Measurements from ENCODE around the gene NPIPA1. TPM values are rescaled to one million over a fixed set of nuclear protein-coding genes. Genes with fewer than 3 reads are reported as not detected.
"Not testable (repeated sequence)": the region's sequence is repeated elsewhere in the genome, so short reads cannot be mapped to it uniquely, and the experiment has no call there.

Gene NPIPA1
- total RNA-seq, 1 experiment from 2014 or later: 91.0 TPM

GRCh38 chr16:14922968-14923367 lies 14.3 kb upstream of the NPIPA1 start:
- H3K27me3 Mint-ChIP-seq (ENCODE audit: insufficient read depth, unreplicated experiment); CTCF ChIA-PET; H3K9me3 ChIP-seq; H3K4me3 ChIP-seq (ENCODE audit: low read depth, low read length); H3K4me1 ChIP-seq; H3K4me1 Mint-ChIP-seq (ENCODE audit: low read depth, unreplicated experiment); H3K27me3 ChIP-seq (replicated peaks; ENCODE audit: control insufficient read depth, insufficient read depth, low read length); intact Hi-C loops (cut with micrococcal nuclease; ENCODE audit: unreplicated experiment); DNase-seq; H3K36me3 ChIP-seq (ENCODE audit: control insufficient read depth, insufficient read depth, low read length); H3K36me3 Mint-ChIP-seq (ENCODE audit: insufficient read depth, unreplicated experiment); POLR2A ChIA-PET; H3K9me3 Mint-ChIP-seq (ENCODE audit: unreplicated experiment); H3K27ac Mint-ChIP-seq (ENCODE audit: unreplicated experiment); H3K4me3 Mint-ChIP-seq (ENCODE audit: unreplicated experiment); BruUV-seq (replicated peaks): not testable (repeated sequence)

- H3K27ac Mint-ChIP-seq (ENCODE audit: unreplicated experiment); DNase-seq; H3K27me3 Mint-ChIP-seq (ENCODE audit: insufficient read depth, unreplicated experiment); H3K4me1 Mint-ChIP-seq (ENCODE audit: low read depth, unreplicated experiment); H3K36me3 Mint-ChIP-seq (ENCODE audit: insufficient read depth, unreplicated experiment); H3K4me3 ChIP-seq (ENCODE audit: low read depth, low read length); CTCF ChIA-PET; H3K36me3 ChIP-seq (ENCODE audit: control insufficient read depth, insufficient read depth, low read length); H3K27me3 ChIP-seq (replicated peaks; ENCODE audit: control insufficient read depth, insufficient read depth, low read length); intact Hi-C loops (cut with micrococcal nuclease; ENCODE audit: unreplicated experiment); H3K9me3 ChIP-seq; H3K4me1 ChIP-seq; H3K9me3 Mint-ChIP-seq (ENCODE audit: unreplicated experiment); H3K4me3 Mint-ChIP-seq (ENCODE audit: unreplicated experiment); POLR2A ChIA-PET; BruUV-seq (replicated peaks): not testable (repeated sequence)
Observed at GRCh38 chr16:14923394-14924088, 13.7 kb upstream of the NPIPA1 start.

- H3K27me3 ChIP-seq (replicated peaks; ENCODE audit: control insufficient read depth, insufficient read depth, low read length); H3K4me1 Mint-ChIP-seq (ENCODE audit: low read depth, unreplicated experiment); H3K27me3 Mint-ChIP-seq (ENCODE audit: insufficient read depth, unreplicated experiment); H3K36me3 Mint-ChIP-seq (ENCODE audit: insufficient read depth, unreplicated experiment); H3K4me3 ChIP-seq (ENCODE audit: low read depth, low read length); H3K9me3 ChIP-seq; intact Hi-C loops (cut with micrococcal nuclease; ENCODE audit: unreplicated experiment); H3K36me3 ChIP-seq (ENCODE audit: control insufficient read depth, insufficient read depth, low read length); CTCF ChIA-PET; BruUV-seq (replicated peaks); H3K4me1 ChIP-seq; H3K9me3 Mint-ChIP-seq (ENCODE audit: unreplicated experiment); H3K27ac Mint-ChIP-seq (ENCODE audit: unreplicated experiment); H3K4me3 Mint-ChIP-seq (ENCODE audit: unreplicated experiment); DNase-seq; POLR2A ChIA-PET: not testable (repeated sequence)
Observed at GRCh38 chr16:14924359-14924758, 12.9 kb upstream of the NPIPA1 start.

GRCh38 chr16:14924982-14925381 lies 12.3 kb upstream of the NPIPA1 start:
- CTCF ChIA-PET; DNase-seq; intact Hi-C loops (cut with micrococcal nuclease; ENCODE audit: unreplicated experiment): not testable (repeated sequence)

GRCh38 chr16:14928064-14928714 lies 9.1 kb upstream of the NPIPA1 start:
- H3K4me1 Mint-ChIP-seq (ENCODE audit: low read depth, unreplicated experiment); H3K9me3 ChIP-seq; intact Hi-C loops (cut with micrococcal nuclease; ENCODE audit: unreplicated experiment); H3K36me3 Mint-ChIP-seq (ENCODE audit: insufficient read depth, unreplicated experiment); H3K9me3 Mint-ChIP-seq (ENCODE audit: unreplicated experiment); H3K4me3 ChIP-seq (ENCODE audit: low read depth, low read length); H3K27ac Mint-ChIP-seq (ENCODE audit: unreplicated experiment); POLR2A ChIA-PET; H3K27me3 ChIP-seq (replicated peaks; ENCODE audit: control insufficient read depth, insufficient read depth, low read length); CTCF ChIA-PET; H3K4me1 ChIP-seq; H3K27me3 Mint-ChIP-seq (ENCODE audit: insufficient read depth, unreplicated experiment); BruUV-seq (replicated peaks); H3K36me3 ChIP-seq (ENCODE audit: control insufficient read depth, insufficient read depth, low read length); H3K4me3 Mint-ChIP-seq (ENCODE audit: unreplicated experiment): not testable (repeated sequence)
- peak in 1 of 2 experiments; percentile 38 for DNase-seq

More at GRCh38 chr16:14924982-14925381, 12.3 kb upstream of the NPIPA1 start:
- H3K27ac Mint-ChIP-seq (ENCODE audit: unreplicated experiment); H3K9me3 ChIP-seq; H3K36me3 ChIP-seq (ENCODE audit: control insufficient read depth, insufficient read depth, low read length); H3K27me3 Mint-ChIP-seq (ENCODE audit: insufficient read depth, unreplicated experiment); POLR2A ChIA-PET; H3K27me3 ChIP-seq (replicated peaks; ENCODE audit: control insufficient read depth, insufficient read depth, low read length); H3K4me1 Mint-ChIP-seq (ENCODE audit: low read depth, unreplicated experiment); H3K4me3 Mint-ChIP-seq (ENCODE audit: unreplicated experiment); BruUV-seq (replicated peaks); H3K9me3 Mint-ChIP-seq (ENCODE audit: unreplicated experiment); H3K36me3 Mint-ChIP-seq (ENCODE audit: insufficient read depth, unreplicated experiment); H3K4me1 ChIP-seq; H3K4me3 ChIP-seq (ENCODE audit: low read depth, low read length): not testable (repeated sequence)

- H3K9me3 ChIP-seq; H3K4me1 Mint-ChIP-seq (ENCODE audit: low read depth, unreplicated experiment); DNase-seq; CTCF ChIA-PET; H3K4me3 ChIP-seq (ENCODE audit: low read depth, low read length); BruUV-seq (replicated peaks); H3K36me3 Mint-ChIP-seq (ENCODE audit: insufficient read depth, unreplicated experiment); intact Hi-C loops (cut with micrococcal nuclease; ENCODE audit: unreplicated experiment); H3K27ac Mint-ChIP-seq (ENCODE audit: unreplicated experiment); H3K4me1 ChIP-seq; POLR2A ChIA-PET; H3K4me3 Mint-ChIP-seq (ENCODE audit: unreplicated experiment); H3K27me3 Mint-ChIP-seq (ENCODE audit: insufficient read depth, unreplicated experiment); H3K27me3 ChIP-seq (replicated peaks; ENCODE audit: control insufficient read depth, insufficient read depth, low read length); H3K9me3 Mint-ChIP-seq (ENCODE audit: unreplicated experiment); H3K36me3 ChIP-seq (ENCODE audit: control insufficient read depth, insufficient read depth, low read length): not testable (repeated sequence)
Observed at GRCh38 chr16:14929176-14929575, 8.1 kb upstream of the NPIPA1 start.

GRCh38 chr16:14930246-14930645 lies 7.0 kb upstream of the NPIPA1 start:
- DNase-seq; H3K36me3 ChIP-seq (ENCODE audit: control insufficient read depth, insufficient read depth, low read length); BruUV-seq (replicated peaks); H3K4me1 ChIP-seq; intact Hi-C loops (cut with micrococcal nuclease; ENCODE audit: unreplicated experiment); H3K4me1 Mint-ChIP-seq (ENCODE audit: low read depth, unreplicated experiment); H3K27ac Mint-ChIP-seq (ENCODE audit: unreplicated experiment); H3K27me3 ChIP-seq (replicated peaks; ENCODE audit: control insufficient read depth, insufficient read depth, low read length); POLR2A ChIA-PET; H3K9me3 ChIP-seq; H3K9me3 Mint-ChIP-seq (ENCODE audit: unreplicated experiment); CTCF ChIA-PET; H3K27me3 Mint-ChIP-seq (ENCODE audit: insufficient read depth, unreplicated experiment); H3K4me3 Mint-ChIP-seq (ENCODE audit: unreplicated experiment); H3K36me3 Mint-ChIP-seq (ENCODE audit: insufficient read depth, unreplicated experiment); H3K4me3 ChIP-seq (ENCODE audit: low read depth, low read length): not testable (repeated sequence)
